NCI-H524 (cell line): ENCODE measurements around the gene NDUFS8.

Source experiments
- DNase-seq, 2 experiments: peaks; one replicate each; lab custom pipeline; 2025; lab: John Stamatoyannopoulos, UW

The NDUFS8 gene

GRCh38 chr11:68080860-68081259 is 50.4 kb downstream of the NDUFS8 start:
- DNase-seq, result no peak

- no peak for DNase-seq
Observed at GRCh38 chr11:68081691-68082090, 51.2 kb downstream of the NDUFS8 start.

- no peak for DNase-seq
Observed at GRCh38 chr11:68082481-68082880, 52.0 kb downstream of the NDUFS8 start.

GRCh38 chr11:68083517-68083916 is 53.0 kb downstream of the NDUFS8 start:
- DNase-seq, result no peak
